OCI-LY1 (cell line): ENCODE data around the gene CRY2.

Source experiments
- CTCF ChIP-seq: fragments of 200-600 bp; sonication (generic), shearing (Covaris generic); IDR thresholded peaks from 2 replicates; pipeline ENCODE4 v1.5.1; 2017; ENCODE audit warnings: mild to moderate bottlenecking, antibody characterized with exemption, low read length, moderate library complexity, mixed read lengths
- EZH2 ChIP-seq: fragments of 200-600 bp; sonication (generic), shearing (Covaris generic); IDR thresholded peaks from 2 replicates; pipeline ENCODE4 v1.8.0; 2017; ENCODE audit warnings: borderline replicate concordance, mixed run types, mild to moderate bottlenecking, antibody characterized with exemption, low read length, moderate library complexity, mixed read lengths

DNA sequence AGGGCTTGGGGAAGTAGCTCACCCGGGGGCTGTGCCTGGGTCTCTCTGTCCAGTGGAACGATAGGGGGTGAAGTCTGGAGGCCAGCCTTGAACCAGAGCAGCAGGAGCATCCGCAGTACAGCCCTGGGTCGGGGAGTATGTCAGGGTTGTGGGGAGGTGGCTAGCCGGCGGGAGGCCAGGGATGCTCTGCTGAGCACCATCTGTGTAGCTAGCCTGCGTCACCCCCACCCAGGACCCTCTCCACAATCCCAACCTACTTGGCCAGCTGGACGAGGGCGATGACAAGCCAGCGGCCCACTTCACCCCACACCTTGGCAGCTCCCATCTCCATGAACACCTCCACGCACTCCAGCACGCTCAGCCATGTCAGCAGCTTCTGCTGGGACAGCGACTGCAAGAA, 68.2 kb downstream of the CRY2 start:
- TF ChIP-seq CTCF (no peak), EZH2 (no peak)
